Measurements from ENCODE around the gene ZNF546. TPM values are rescaled to one million over a fixed set of nuclear protein-coding genes. Genes with fewer than 3 reads are reported as not detected.

ZNF546 gene
- total and polyA plus RNA-seq, 2 donors (not counting 1 experiment from before 2014, with no cell fraction given), result 1.8 to 15.7 TPM

- Histone ChIP-seq H3K4me2 (replicated peaks; ENCODE audit: low read depth, low read length, poor library complexity, severe bottlenecking) (no peak overlapping the region), H3K9me3 (ENCODE audit: control extremely low read depth in 1 of 3, control insufficient read depth in 2 of 3, insufficient read depth in 1 of 3, low read length in 2 of 3) (no peaks in the 10 kb centered on the region), H4K20me1 (ENCODE audit: control insufficient read depth, insufficient read depth, low read length, poor library complexity, severe bottlenecking) (no peaks in the 10 kb centered on the region), H3K36me3 (replicated peaks in 1 of 2; ENCODE audit: control extremely low read depth in 1 of 2, control insufficient read depth in 1 of 2, extremely low read depth in 1 of 2, insufficient read depth in 2 of 2, low read length in 1 of 2) (no peaks in the 10 kb centered on the region), H3K27me3 (replicated peaks in 1 of 4; ENCODE audit: control extremely low read depth in 1 of 4, control insufficient read depth in 3 of 4, insufficient read depth in 4 of 4, low read length in 3 of 4) (no peaks in the 10 kb centered on the region), H2AFZ (ENCODE audit: insufficient read depth, low read depth, low read length, poor library complexity, severe bottlenecking) (peak overlapping the region; percentile 5), H3K27ac (ENCODE audit: low read length in 2 of 2) (no peak overlapping the region), H3K9ac (ENCODE audit: low read length) (no peak overlapping the region), H3K79me2 (ENCODE audit: control insufficient read depth, insufficient read depth, low read length) (no peaks in the 10 kb centered on the region), H3K4me1 (ENCODE audit: control insufficient read depth in 2 of 2, insufficient read depth in 2 of 2, low read length in 2 of 2) (peaks cover 19 to 20% of the 10 kb centered on the region in 2 donors), H3K4me3 (ENCODE audit: control extremely low read depth in 1 of 5, extremely low read depth in 1 of 5, insufficient read depth in 1 of 5, low read depth in 2 of 5, low read length in 4 of 5) (no peak overlapping the region)
- Mint-ChIP-seq H3K4me3 (no peak overlapping the region), H3K27me3 (no peaks in the 10 kb centered on the region), H3K9me3 (ENCODE audit: insufficient read depth) (no peaks in the 10 kb centered on the region), H3K4me1 (peaks cover 29% of the 10 kb centered on the region), H3K27ac (no peak overlapping the region)
- DNase-seq, result no peak
- intact Hi-C loops (cut with micrococcal nuclease), result no loop called here
- ChIA-PET CTCF (interaction anchor here (0.6 kb wide), 1 partner anchor 52 kb away, joined by 4 read pairs; no protein-coding TSS in a partner anchor), POLR2A (no interaction called here)
- TF ChIP-seq EZH2 (IDR thresholded peaks at IDR 0.05; ENCODE audit: borderline replicate concordance, insufficient read depth, low read depth, low read length, poor library complexity, severe bottlenecking), result no peak
- TF ChIP-seq, protein P1, sequence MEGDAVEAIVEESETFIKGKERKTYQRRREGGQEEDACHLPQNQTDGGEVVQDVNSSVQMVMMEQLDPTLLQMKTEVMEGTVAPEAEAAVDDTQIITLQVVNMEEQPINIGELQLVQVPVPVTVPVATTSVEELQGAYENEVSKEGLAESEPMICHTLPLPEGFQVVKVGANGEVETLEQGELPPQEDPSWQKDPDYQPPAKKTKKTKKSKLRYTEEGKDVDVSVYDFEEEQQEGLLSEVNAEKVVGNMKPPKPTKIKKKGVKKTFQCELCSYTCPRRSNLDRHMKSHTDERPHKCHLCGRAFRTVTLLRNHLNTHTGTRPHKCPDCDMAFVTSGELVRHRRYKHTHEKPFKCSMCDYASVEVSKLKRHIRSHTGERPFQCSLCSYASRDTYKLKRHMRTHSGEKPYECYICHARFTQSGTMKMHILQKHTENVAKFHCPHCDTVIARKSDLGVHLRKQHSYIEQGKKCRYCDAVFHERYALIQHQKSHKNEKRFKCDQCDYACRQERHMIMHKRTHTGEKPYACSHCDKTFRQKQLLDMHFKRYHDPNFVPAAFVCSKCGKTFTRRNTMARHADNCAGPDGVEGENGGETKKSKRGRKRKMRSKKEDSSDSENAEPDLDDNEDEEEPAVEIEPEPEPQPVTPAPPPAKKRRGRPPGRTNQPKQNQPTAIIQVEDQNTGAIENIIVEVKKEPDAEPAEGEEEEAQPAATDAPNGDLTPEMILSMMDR (IDR thresholded peaks at IDR 0.05), result no peak
- WGBS (ENCODE audit: insufficient coverage), result no CpG with 5 or more reads among the region's 3 CpGs
- no peak for ATAC-seq (ENCODE audit: low read depth)
Observed at GRCh38 chr19:39963898-39964297, 33.0 kb upstream of the ZNF546 start.

- no peaks in the 10 kb centered on the region for H3K9me3 ChIP-seq (ENCODE audit: control extremely low read depth in 1 of 3, control insufficient read depth in 2 of 3, insufficient read depth in 1 of 3, low read length in 2 of 3)
- intact Hi-C loops (cut with micrococcal nuclease), result no loop called here
- H3K27me3 Mint-ChIP-seq, result no peaks in the 10 kb centered on the region
- H2AFZ ChIP-seq (ENCODE audit: insufficient read depth, low read depth, low read length, poor library complexity, severe bottlenecking), result no peak overlapping the region
- ChIA-PET CTCF (interaction anchor here (0.7 to 2.1 kb wide), 2 partner anchors 59 to 1422 kb away, joined by 4 to 7 read pairs; no protein-coding TSS in a partner anchor), POLR2A (interaction anchor here (0.7 kb wide), 1 partner anchor 174 kb away, joined by 6 read pairs; no protein-coding TSS in a partner anchor)
- H3K4me3 ChIP-seq (ENCODE audit: control extremely low read depth in 1 of 5, extremely low read depth in 1 of 5, insufficient read depth in 1 of 5, low read depth in 2 of 5, low read length in 4 of 5), result no peak overlapping the region
- H3K9ac ChIP-seq (ENCODE audit: low read length), result no peak overlapping the region
- TF ChIP-seq, protein P1 (IDR thresholded peaks at IDR 0.05), result no peak
- TF ChIP-seq EZH2 (IDR thresholded peaks at IDR 0.05; ENCODE audit: borderline replicate concordance, insufficient read depth, low read depth, low read length, poor library complexity, severe bottlenecking), result no peak
- H3K36me3 ChIP-seq (replicated peaks in 1 of 2; ENCODE audit: control extremely low read depth in 1 of 2, control insufficient read depth in 1 of 2, extremely low read depth in 1 of 2, insufficient read depth in 2 of 2, low read length in 1 of 2), result no peaks in the 10 kb centered on the region
- H3K27me3 ChIP-seq (replicated peaks in 1 of 4; ENCODE audit: control extremely low read depth in 1 of 4, control insufficient read depth in 3 of 4, insufficient read depth in 4 of 4, low read length in 3 of 4), result no peaks in the 10 kb centered on the region
- ATAC-seq (ENCODE audit: low read depth) (no peak), DNase-seq (no peak)
- H3K27ac Mint-ChIP-seq, result no peak overlapping the region
- H4K20me1 ChIP-seq (ENCODE audit: control insufficient read depth, insufficient read depth, low read length, poor library complexity, severe bottlenecking), result no peaks in the 10 kb centered on the region
- H3K4me2 ChIP-seq (replicated peaks; ENCODE audit: low read depth, low read length, poor library complexity, severe bottlenecking), result no peak overlapping the region
- H3K4me3 Mint-ChIP-seq, result no peak overlapping the region
- H3K79me2 ChIP-seq (ENCODE audit: control insufficient read depth, insufficient read depth, low read length), result peaks cover 7% of the 10 kb centered on the region
- H3K4me1 ChIP-seq (ENCODE audit: control insufficient read depth in 2 of 2, insufficient read depth in 2 of 2, low read length in 2 of 2), result peaks cover 25 to 27% of the 10 kb centered on the region in 2 donors
- no peaks in the 10 kb centered on the region for H3K9me3 Mint-ChIP-seq (ENCODE audit: insufficient read depth)
- H3K4me1 Mint-ChIP-seq, result peaks cover 39% of the 10 kb centered on the region
- no peak overlapping the region for H3K27ac ChIP-seq (ENCODE audit: low read length in 2 of 2)
- WGBS (ENCODE audit: insufficient coverage), result 100% methylated on average over 2 of the region's 6 CpGs
Observed at GRCh38 chr19:39966617-39967016, 30.2 kb upstream of the ZNF546 start.
